GM12872 (cell line): Measurements from ENCODE around the gene PROKR2.

Experiments
- TF ChIP-seq, protein P1 (sequence below): IDR thresholded peaks from 3 replicates; pipeline ENCODE4 v1.5.1; 2011; ENCODE audit warnings: low read depth, mild to moderate bottlenecking, low read length, moderate library complexity; ENCODE audit not compliant: insufficient read depth

PROKR2 gene

DNA sequence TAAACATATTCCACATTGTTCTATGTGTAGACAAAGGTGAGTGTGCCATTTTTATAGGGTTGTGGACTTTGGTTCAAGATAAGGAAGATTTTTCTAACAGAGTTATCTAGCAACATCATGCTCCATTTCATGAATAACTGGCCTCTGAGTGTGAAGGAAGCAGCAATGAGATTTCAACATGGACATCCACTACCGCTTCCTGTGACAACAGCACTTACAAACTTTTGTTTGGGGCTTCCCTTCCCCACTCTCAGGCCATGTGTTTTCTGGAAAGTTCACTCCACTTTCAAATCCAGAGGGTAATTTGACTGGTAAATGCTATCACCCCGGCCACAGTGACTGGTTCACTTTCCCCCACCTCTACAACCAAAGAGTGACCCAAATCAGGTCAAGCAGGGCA is 38.1 kb upstream of the PROKR2 start:
- TF ChIP-seq, protein P1, sequence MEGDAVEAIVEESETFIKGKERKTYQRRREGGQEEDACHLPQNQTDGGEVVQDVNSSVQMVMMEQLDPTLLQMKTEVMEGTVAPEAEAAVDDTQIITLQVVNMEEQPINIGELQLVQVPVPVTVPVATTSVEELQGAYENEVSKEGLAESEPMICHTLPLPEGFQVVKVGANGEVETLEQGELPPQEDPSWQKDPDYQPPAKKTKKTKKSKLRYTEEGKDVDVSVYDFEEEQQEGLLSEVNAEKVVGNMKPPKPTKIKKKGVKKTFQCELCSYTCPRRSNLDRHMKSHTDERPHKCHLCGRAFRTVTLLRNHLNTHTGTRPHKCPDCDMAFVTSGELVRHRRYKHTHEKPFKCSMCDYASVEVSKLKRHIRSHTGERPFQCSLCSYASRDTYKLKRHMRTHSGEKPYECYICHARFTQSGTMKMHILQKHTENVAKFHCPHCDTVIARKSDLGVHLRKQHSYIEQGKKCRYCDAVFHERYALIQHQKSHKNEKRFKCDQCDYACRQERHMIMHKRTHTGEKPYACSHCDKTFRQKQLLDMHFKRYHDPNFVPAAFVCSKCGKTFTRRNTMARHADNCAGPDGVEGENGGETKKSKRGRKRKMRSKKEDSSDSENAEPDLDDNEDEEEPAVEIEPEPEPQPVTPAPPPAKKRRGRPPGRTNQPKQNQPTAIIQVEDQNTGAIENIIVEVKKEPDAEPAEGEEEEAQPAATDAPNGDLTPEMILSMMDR, result no peak

DNA sequence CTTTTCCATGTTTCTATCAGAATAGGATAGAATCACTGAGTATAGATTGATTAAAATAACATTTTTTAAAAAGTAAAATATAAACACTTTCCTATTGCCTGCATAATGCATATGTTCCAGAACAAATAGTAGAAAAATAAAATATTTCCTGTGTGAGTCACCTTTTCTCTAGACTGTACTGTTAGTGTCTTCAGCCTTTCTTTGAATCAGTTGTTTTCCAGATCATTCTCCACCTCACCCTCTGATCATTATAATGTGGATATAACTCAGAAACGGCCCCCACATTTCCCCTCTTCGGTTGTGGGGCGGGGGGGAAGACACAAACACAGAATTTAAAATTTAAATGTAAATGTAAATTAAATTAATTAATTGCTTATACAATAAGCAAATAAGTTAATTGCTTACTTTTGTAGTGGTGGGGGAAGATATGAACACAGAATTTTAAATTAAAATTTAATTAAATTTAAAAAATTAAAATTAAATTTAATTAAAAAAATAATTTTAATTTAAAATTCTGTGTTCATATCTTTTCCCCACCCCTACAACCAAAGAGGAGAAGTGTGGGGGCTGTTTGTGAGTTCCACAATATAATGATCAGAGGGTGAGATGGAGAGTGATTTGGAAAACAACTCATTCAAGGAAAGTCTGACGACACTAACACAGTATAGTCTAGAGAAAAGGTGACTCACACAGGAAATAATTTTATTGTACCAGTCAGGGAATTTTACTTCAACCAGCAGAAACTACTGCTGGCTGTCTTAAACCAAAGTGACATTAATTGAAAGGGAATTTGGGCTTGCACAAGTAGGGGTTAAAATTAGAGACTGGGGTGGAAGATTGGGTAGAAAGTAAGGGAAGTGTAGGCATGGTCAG is 37.1 kb upstream of the PROKR2 start:
- TF ChIP-seq, protein P1, result no peak

DNA sequence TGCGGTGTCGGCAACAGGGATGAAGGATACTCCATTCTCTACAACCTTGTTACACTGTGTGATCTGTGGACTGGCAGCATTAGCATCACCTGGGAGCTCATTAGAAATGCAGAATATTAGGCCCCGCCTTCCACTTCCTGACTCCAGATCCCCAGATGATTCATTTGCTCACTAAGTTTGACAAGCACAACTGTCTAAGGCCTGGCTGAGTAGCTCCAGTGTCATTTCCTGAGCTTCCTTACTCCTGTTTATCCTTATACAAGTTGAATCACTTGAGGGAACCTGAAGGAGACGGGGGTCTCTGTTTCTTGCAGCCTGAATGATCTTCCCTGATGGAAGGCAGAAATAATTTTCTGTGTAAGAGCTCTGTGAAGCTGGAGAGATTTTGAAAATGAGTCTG is 32.7 kb upstream of the PROKR2 start:
- TF ChIP-seq, protein P1, result no peak

DNA sequence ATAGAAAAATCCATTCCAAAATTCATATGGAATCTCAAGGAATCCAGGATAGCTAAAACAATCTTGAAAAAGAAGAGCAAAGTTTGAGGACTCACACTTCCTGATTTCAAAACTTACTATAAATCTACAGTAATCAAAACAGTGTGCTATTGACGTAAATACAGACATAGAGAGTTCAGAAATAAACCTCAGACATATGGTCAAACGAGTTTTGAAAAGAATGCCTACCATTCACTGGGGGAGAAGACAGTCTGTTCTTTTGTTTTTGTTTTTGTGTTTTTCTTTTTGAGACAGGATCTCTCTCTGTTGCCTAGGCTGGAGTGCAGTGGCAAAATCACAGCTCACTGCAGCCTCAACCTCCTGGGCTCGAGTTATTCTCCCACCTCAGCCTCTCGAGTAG is 25.3 kb upstream of the PROKR2 start:
- TF ChIP-seq, protein P1, result no peak

DNA sequence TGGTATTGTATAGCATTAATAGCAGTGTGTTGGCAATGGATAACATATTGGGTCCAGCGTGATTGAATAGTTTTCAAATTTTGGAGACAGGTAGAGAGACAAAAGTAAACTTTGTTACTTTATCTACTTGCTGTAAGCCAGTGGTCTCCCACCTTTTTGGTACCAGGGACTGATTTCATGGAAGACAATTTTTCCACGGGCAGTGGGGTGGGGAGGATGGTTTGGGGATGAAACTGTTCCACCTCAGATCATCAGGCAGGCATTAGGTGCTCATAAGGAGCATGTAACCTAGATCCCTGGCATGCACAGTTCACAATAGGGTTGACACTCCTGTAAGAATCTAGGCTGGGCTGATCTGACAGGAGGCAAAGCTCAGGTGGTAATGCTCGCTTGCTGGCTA is 14.6 kb upstream of the PROKR2 start:
- TF ChIP-seq, protein P1, result no peak

DNA sequence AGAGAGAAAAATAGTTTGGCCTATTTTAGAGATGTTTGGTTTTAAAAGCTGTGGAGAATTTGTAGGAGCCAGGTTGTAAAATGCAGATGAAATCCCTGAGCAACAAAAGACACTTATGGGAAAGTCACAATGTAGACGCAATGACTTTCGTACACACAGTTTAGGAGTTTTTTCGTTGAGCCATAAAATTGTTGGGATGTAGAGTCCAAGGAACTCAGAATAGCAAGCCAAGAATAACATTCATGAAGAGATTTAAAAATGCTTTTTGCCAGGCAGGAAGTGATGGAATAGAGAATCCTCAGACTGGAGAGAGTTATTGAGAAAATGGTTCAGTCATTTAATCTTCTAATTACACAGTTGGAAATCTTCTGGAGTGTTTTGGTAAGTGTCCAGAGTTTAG is 11.5 kb upstream of the PROKR2 start:
- TF ChIP-seq, protein P1, result no peak

DNA sequence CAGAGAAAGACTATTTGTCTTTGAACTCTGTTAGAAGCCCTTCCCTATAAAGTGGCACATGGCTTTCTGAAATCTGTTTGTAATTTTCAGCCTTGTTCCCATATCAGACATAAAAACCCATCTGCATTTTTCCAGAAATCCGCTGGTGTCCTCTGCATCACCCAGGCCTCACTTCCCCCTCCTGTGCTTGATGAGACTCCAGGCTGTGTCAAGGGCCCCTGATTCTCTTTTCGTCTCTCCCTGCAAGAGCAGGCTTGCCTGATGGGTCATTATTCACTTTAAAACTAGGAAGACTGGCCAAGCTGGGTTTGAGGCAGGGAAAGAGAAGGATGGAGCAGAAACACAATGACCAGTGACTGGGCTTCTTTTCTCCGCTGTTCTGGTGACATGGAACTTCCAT is 10.6 kb upstream of the PROKR2 start:
- TF ChIP-seq, protein P1, result no peak
